ENCODE data around the gene WWOX.

- TF ChIP-seq POLR2A (IDR thresholded peaks at IDR 0.05; ENCODE audit: low read length) (no peak), GATA1 (IDR thresholded peaks at IDR 0.05; ENCODE audit: low read depth, low read length) (no peak)
Observed at GRCh38 chr16:78290395-78290794, 190.9 kb downstream of the WWOX start.
